ENCODE measurements around the gene TMC8.

Gene TMC8

GRCh38 chr17:78130437-78131101 is at the start of gene TMC8:
Gene TMC8, plus strand, starts transcription at chr17:78130771. Its CDS starts 818 bp downstream, at chr17:78131589.
- peak; percentile 81 for DNase-seq

- DNase-seq: no peak
These were observed 49.0 kb upstream of the TMC8 start for GRCh38 chr17:78081551-78081950.

GRCh38 chr17:78082355-78082872 is 48.2 kb upstream of the TMC8 start:
- peak; percentile 41 for DNase-seq

- no peak for DNase-seq
These were observed 47.6 kb upstream of the TMC8 start for GRCh38 chr17:78082988-78083387.

- DNase-seq: no peak
These were observed 43.8 kb upstream of the TMC8 start for GRCh38 chr17:78086740-78087139.

GRCh38 chr17:78088529-78088928 is 42.0 kb upstream of the TMC8 start:
- DNase-seq: no peak

- peak; percentile 51 for DNase-seq
These were observed 40.8 kb upstream of the TMC8 start for GRCh38 chr17:78089576-78090281.

- DNase-seq: no peak
These were observed 37.7 kb upstream of the TMC8 start for GRCh38 chr17:78092794-78093324.

- DNase-seq: no peak
These were observed 35.5 kb upstream of the TMC8 start for GRCh38 chr17:78095035-78095434.

GRCh38 chr17:78096093-78096492 is 34.5 kb upstream of the TMC8 start:
- DNase-seq: no peak

GRCh38 chr17:78101112-78101511 is 29.5 kb upstream of the TMC8 start:
- no peak for DNase-seq

GRCh38 chr17:78101542-78101941 is 29.0 kb upstream of the TMC8 start:
- no peak for DNase-seq

GRCh38 chr17:78103311-78103710 is 27.3 kb upstream of the TMC8 start:
- no peak for DNase-seq

- no peak for DNase-seq
These were observed 26.0 kb upstream of the TMC8 start for GRCh38 chr17:78104540-78104941.

GRCh38 chr17:78105101-78105500 is 25.5 kb upstream of the TMC8 start:
- no peak for DNase-seq

GRCh38 chr17:78105551-78105950 is 25.0 kb upstream of the TMC8 start:
- DNase-seq: no peak

GRCh38 chr17:78106211-78106610 is 24.4 kb upstream of the TMC8 start:
- no peak for DNase-seq

- no peak for DNase-seq
These were observed 23.1 kb upstream of the TMC8 start for GRCh38 chr17:78107457-78107856.

- no peak for DNase-seq
These were observed 22.4 kb upstream of the TMC8 start for GRCh38 chr17:78107976-78108725.

- DNase-seq: no peak
These were observed 21.7 kb upstream of the TMC8 start for GRCh38 chr17:78108726-78109488.

- DNase-seq: no peak
These were observed 21.1 kb upstream of the TMC8 start for GRCh38 chr17:78109489-78109761.

GRCh38 chr17:78110363-78111015 is 20.1 kb upstream of the TMC8 start:
- DNase-seq: no peak

Measured in MV-4-11 (cell line).